VCaP (cell line): ENCODE data around the gene PDCD6IP.

Experiments
- H3K27ac ChIP-seq: fragments of 450-650 bp; 2 replicates; pipeline ENCODE4 v1.5.1; 2017
- CTCF ChIP-seq: fragments of 450-650 bp; conservative IDR thresholded peaks from 2 replicates; pipeline ENCODE4 v1.5.1; 2017; ENCODE audit warnings: mild to moderate bottlenecking, moderate library complexity

PDCD6IP gene

GRCh38 chr3:33898901-33899300 is 100.5 kb downstream of the PDCD6IP start:
- H3K27ac ChIP-seq = no peak overlapping the region
- no peak for TF ChIP-seq CTCF

- no peak overlapping the region for H3K27ac ChIP-seq
- TF ChIP-seq CTCF = no peak
Observed at GRCh38 chr3:33900440-33900808, 102.0 kb downstream of the PDCD6IP start.

GRCh38 chr3:33900809-33901505 is 102.5 kb downstream of the PDCD6IP start:
- TF ChIP-seq CTCF = no peak
- H3K27ac ChIP-seq = no peak overlapping the region

GRCh38 chr3:33901862-33902563 is 103.6 kb downstream of the PDCD6IP start:
- TF ChIP-seq CTCF = no peak
- no peak overlapping the region for H3K27ac ChIP-seq

- TF ChIP-seq CTCF = no peak
- H3K27ac ChIP-seq = no peak overlapping the region
Observed at GRCh38 chr3:33904730-33905129, 106.3 kb downstream of the PDCD6IP start.

- no peak for TF ChIP-seq CTCF
- H3K27ac ChIP-seq = no peak overlapping the region
Observed at GRCh38 chr3:33908250-33908851, 109.9 kb downstream of the PDCD6IP start.

GRCh38 chr3:33909547-33909946 is 111.1 kb downstream of the PDCD6IP start:
- no peak for TF ChIP-seq CTCF
- H3K27ac ChIP-seq = no peak overlapping the region
